ENCODE results near the gene FADS1. TPM values are rescaled to one million over a fixed set of nuclear protein-coding genes. Genes with fewer than 3 reads are reported as not detected.

FADS1 gene
- total and polyA plus RNA-seq, 2 of the 8 experiments (the other 6 are each of a cell fraction or from before 2014, with no cell fraction given) = 115 to 141 TPM

DNA sequence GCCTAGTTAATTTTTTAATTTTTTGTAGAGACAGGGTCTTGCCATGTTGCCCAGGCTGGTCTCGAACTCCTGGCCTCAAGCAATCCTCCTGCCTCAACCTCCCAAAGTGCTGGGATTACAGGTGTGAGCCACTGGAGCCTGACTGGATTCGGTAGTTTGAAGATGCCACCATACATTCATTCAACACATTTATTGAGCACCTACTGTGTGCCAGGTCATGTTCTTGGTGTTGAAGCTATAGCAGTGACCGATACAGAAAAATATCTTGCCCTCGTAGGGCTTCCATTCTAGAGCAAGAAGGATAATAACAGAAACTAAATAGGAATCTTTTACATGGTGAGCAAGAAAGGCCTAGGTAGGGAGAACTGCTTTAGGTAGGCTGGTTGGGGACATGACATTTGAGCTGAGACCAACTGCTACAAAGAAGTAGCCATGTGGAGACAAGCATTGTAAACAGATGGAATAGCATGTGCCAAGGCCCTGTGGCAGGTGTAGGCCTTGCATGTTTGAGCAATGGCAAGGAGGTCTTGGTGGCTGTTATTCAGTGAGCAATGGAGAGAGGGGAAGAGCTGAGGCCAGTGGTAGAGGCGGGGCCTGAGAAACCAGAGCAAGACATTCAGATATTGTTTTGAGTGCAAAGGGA, 66.1 kb downstream of the FADS1 start (continued):
- TF ChIP-seq, protein P1, sequence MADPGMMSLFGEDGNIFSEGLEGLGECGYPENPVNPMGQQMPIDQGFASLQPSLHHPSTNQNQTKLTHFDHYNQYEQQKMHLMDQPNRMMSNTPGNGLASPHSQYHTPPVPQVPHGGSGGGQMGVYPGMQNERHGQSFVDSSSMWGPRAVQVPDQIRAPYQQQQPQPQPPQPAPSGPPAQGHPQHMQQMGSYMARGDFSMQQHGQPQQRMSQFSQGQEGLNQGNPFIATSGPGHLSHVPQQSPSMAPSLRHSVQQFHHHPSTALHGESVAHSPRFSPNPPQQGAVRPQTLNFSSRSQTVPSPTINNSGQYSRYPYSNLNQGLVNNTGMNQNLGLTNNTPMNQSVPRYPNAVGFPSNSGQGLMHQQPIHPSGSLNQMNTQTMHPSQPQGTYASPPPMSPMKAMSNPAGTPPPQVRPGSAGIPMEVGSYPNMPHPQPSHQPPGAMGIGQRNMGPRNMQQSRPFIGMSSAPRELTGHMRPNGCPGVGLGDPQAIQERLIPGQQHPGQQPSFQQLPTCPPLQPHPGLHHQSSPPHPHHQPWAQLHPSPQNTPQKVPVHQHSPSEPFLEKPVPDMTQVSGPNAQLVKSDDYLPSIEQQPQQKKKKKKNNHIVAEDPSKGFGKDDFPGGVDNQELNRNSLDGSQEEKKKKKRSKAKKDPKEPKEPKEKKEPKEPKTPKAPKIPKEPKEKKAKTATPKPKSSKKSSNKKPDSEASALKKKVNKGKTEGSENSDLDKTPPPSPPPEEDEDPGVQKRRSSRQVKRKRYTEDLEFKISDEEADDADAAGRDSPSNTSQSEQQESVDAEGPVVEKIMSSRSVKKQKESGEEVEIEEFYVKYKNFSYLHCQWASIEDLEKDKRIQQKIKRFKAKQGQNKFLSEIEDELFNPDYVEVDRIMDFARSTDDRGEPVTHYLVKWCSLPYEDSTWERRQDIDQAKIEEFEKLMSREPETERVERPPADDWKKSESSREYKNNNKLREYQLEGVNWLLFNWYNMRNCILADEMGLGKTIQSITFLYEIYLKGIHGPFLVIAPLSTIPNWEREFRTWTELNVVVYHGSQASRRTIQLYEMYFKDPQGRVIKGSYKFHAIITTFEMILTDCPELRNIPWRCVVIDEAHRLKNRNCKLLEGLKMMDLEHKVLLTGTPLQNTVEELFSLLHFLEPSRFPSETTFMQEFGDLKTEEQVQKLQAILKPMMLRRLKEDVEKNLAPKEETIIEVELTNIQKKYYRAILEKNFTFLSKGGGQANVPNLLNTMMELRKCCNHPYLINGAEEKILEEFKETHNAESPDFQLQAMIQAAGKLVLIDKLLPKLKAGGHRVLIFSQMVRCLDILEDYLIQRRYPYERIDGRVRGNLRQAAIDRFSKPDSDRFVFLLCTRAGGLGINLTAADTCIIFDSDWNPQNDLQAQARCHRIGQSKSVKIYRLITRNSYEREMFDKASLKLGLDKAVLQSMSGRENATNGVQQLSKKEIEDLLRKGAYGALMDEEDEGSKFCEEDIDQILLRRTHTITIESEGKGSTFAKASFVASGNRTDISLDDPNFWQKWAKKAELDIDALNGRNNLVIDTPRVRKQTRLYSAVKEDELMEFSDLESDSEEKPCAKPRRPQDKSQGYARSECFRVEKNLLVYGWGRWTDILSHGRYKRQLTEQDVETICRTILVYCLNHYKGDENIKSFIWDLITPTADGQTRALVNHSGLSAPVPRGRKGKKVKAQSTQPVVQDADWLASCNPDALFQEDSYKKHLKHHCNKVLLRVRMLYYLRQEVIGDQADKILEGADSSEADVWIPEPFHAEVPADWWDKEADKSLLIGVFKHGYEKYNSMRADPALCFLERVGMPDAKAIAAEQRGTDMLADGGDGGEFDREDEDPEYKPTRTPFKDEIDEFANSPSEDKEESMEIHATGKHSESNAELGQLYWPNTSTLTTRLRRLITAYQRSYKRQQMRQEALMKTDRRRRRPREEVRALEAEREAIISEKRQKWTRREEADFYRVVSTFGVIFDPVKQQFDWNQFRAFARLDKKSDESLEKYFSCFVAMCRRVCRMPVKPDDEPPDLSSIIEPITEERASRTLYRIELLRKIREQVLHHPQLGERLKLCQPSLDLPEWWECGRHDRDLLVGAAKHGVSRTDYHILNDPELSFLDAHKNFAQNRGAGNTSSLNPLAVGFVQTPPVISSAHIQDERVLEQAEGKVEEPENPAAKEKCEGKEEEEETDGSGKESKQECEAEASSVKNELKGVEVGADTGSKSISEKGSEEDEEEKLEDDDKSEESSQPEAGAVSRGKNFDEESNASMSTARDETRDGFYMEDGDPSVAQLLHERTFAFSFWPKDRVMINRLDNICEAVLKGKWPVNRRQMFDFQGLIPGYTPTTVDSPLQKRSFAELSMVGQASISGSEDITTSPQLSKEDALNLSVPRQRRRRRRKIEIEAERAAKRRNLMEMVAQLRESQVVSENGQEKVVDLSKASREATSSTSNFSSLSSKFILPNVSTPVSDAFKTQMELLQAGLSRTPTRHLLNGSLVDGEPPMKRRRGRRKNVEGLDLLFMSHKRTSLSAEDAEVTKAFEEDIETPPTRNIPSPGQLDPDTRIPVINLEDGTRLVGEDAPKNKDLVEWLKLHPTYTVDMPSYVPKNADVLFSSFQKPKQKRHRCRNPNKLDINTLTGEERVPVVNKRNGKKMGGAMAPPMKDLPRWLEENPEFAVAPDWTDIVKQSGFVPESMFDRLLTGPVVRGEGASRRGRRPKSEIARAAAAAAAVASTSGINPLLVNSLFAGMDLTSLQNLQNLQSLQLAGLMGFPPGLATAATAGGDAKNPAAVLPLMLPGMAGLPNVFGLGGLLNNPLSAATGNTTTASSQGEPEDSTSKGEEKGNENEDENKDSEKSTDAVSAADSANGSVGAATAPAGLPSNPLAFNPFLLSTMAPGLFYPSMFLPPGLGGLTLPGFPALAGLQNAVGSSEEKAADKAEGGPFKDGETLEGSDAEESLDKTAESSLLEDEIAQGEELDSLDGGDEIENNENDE (IDR thresholded peaks at IDR 0.05; ENCODE audit: insufficient replicate concordance, low read length) = no peak
- TF ChIP-seq KDM1A (IDR thresholded peaks at IDR 0.05; ENCODE audit: borderline replicate concordance, low read length) = peak; percentile 88
- no peak for TF ChIP-seq POLR2A (IDR thresholded peaks at IDR 0.05; ENCODE audit: control extremely low read depth in 1 of 2, low read depth in 2 of 2, low read length in 2 of 2)
- no peak for TF ChIP-seq GTF2F1 (IDR thresholded peaks at IDR 0.05; ENCODE audit: borderline replicate concordance, low read depth, low read length)
- no peak for TF ChIP-seq YY1 (IDR thresholded peaks at IDR 0.05; ENCODE audit: low read depth, low read length)
